Colon (tissue), 2 donors: ENCODE results near the gene TMEM255A.

Source experiments
- FAIRE-seq: peaks from 2 replicates; lab custom pipeline; 2012; peaks lifted over from hg19 to GRCh38; lab: Jason Lieb, UNC
- donor health status: control.
- donor health status: control.

Gene TMEM255A

DNA sequence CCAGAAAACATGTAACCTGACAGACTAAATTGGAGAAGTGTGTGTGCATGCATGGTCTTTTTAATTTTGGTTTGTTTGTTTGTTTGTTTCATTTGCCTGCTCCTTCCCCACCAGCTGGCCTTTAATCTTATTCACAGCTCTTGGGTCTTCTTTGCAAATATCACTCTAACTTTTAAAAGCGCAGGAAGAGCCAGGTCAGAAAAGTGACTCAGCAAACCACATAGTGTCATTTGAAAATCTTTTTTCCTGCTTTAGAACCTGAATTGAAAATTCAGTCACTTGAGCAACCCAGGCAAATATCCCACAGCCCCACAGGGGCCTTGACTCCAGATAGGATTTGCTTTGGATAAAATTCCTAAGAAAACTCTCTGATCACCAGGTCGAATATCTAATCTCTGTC, 4.6 kb downstream of the TMEM255A start:
- no peak for FAIRE-seq

GRCh38 chrX:120305531-120306141, 5.6 kb downstream of the TMEM255A start:
- no peak for FAIRE-seq

DNA sequence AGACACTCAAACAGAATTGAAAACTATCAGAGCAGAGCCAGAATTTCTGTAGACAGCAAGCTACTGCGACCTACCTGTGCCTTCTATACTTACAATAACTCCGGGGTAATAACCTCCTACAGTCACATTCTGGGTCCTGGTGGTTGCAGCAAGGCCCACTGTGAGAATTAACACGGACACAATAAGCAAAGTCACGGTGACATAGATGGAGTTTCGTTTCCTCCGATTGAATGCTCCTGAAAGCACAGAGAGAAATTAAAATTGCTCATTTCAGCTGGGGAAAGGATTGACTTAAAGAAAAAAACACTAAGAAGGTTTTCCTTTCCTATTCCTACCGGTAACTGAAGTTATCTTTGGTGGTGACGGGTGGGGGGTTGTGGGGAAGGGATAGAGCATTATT, 7.0 kb downstream of the TMEM255A start:
- no peak for FAIRE-seq

GRCh38 chrX:120302434-120302833, 8.8 kb downstream of the TMEM255A start:
- no peak for FAIRE-seq

- no peak for FAIRE-seq
These were observed 9.3 kb downstream of the TMEM255A start for GRCh38 chrX:120301960-120302359.

DNA sequence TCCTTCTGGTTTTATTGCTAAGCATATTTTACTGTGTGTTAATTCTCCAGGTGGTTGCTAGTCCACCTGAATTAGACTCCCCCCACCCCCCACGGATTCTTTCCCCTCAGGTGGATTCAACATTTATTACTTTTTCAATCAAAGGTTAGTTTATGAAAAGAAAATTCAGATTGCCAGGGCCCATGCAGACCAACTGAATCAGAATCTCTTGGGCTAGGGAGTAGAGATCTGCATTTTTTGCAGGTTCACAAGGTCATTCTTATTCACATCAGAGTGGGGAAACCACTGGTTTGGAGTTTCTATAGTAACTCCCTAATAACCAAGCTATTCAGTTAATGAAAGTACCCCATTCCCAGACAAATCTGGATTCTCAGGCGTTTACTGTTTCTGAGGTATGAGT, 9.8 kb downstream of the TMEM255A start:
- no peak for FAIRE-seq

DNA sequence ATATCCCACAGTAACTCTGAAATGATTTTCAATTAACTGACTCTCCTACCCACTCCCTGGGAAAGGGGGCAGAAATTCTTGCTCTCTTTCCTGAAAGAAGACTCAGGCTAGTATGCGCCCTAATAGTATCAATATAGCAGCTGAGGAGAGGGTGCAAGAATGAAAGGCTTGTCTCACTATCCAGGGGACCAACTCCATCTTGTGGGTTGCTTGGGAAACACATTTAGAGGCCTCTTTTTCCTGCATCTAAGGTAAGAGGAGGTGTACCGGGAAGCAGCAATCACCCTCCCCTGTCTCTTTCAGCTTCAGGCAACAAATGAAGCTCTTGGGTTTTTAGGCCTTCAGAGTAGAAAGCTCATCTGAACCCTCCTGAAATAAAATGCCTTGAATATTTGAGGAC, 11.3 kb downstream of the TMEM255A start:
- FAIRE-seq = no peak

- no peak for FAIRE-seq
These were observed 13.3 kb downstream of the TMEM255A start for GRCh38 chrX:120297923-120298322.

GRCh38 chrX:120294651-120295050, 16.6 kb downstream of the TMEM255A start:
- FAIRE-seq = peak; percentile 47

GRCh38 chrX:120293015-120293414, 18.2 kb downstream of the TMEM255A start:
- FAIRE-seq = no peak

- FAIRE-seq = no peak
These were observed 20.1 kb downstream of the TMEM255A start for GRCh38 chrX:120291211-120291610.

- no peak for FAIRE-seq
These were observed 21.2 kb downstream of the TMEM255A start for GRCh38 chrX:120290107-120290506.

GRCh38 chrX:120287513-120288112, 23.6 kb downstream of the TMEM255A start:
- no peak for FAIRE-seq

- FAIRE-seq = no peak
These were observed 24.3 kb downstream of the TMEM255A start for GRCh38 chrX:120286733-120287512.

GRCh38 chrX:120282697-120283096, 28.6 kb downstream of the TMEM255A start:
- FAIRE-seq = no peak

- FAIRE-seq = no peak
These were observed 29.5 kb downstream of the TMEM255A start for GRCh38 chrX:120281761-120282160.

GRCh38 chrX:120281021-120281624, 30.1 kb downstream of the TMEM255A start:
- no peak for FAIRE-seq

- FAIRE-seq = no peak
These were observed 36.3 kb downstream of the TMEM255A start for GRCh38 chrX:120274958-120275357.

- no peak for FAIRE-seq
These were observed 37.1 kb downstream of the TMEM255A start for GRCh38 chrX:120274145-120274544.

- no peak for FAIRE-seq
These were observed 40.0 kb downstream of the TMEM255A start for GRCh38 chrX:120271218-120271617.

DNA sequence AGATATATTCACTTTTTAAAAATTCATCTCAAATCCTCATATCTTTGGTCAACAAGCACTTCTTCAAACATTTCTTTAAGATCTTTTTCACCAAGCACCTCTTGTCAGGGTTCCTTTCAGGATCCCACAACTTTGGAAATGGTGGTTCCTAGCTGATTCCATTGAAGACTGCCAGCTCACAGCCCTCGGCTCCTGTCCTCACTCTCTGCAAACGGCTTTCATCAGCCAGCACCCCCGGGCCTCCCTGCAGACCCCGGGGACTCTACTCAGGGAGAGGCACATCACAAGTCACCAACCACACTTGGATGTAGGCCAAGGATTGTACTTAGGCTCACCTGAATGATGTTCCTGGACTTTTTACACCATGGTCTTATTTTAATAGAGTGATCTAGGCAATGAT, 40.7 kb downstream of the TMEM255A start:
- FAIRE-seq = no peak

- no peak for FAIRE-seq
These were observed 41.8 kb downstream of the TMEM255A start for GRCh38 chrX:120269373-120270035.

DNA sequence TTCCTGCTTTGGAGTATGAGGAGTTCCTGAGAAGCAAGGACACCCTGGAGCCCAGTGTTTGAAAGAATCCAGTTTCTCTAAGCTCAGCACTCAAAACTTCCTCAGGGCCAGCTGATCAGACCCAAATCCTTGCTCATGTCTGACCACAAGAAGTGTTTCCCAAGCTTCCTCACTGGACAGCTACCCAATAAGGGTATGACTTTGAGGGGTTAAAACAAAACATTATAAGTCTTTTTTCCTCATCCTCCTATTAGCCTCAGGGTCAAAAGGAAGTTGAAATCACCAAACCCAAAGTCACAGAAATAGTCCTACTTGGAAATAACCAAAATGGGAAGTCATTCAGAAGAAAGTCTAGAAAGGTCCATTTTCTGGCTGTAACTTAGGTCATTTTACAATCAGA, 46.9 kb downstream of the TMEM255A start:
- no peak for FAIRE-seq
